H1 (cell line): ENCODE data around the gene DRD2. TPM values are rescaled to one million over a fixed set of nuclear protein-coding genes. Genes with fewer than 3 reads are reported as not detected.

Experiments
- CTCF ChIA-PET: fragments of 300-600 bp; sonication (Branson Sonifier 250); formaldehyde crosslinking; loops from one replicate; lab custom pipeline; 2021; ENCODE audit not compliant: partially characterized antibody; lab: Charles Lee
- POLR2A ChIA-PET: fragments of 300-600 bp; sonication (Branson Sonifier 250); formaldehyde crosslinking; loops from one replicate; lab custom pipeline; 2021; ENCODE audit warnings: inconsistent platforms; ENCODE audit not compliant: partially characterized antibody; lab: Charles Lee
- DNase-seq, 2 experiments: peaks; one replicate each; pipeline versions ENCODE4 v3.0.0 to v3.0.0-alpha.2; 2010 to 2022; ENCODE audit warnings: low spot score in 2 of 2, low read depth in 1 of 2, mixed read lengths in 1 of 2
- FAIRE-seq: peaks from 2 replicates; lab custom pipeline; 2011; peaks lifted over from hg19 to GRCh38; lab: Jason Lieb, UNC
- H2AFZ ChIP-seq: 2 replicates; pipeline ENCODE4 v1.8.1; 2012; ENCODE audit warnings: low read length, inconsistent platforms
- H2AK5ac ChIP-seq: 2 replicates; pipeline ENCODE4 v1.6.1; 2013; ENCODE audit warnings: low read depth, low read length
- H2BK120ac ChIP-seq: replicated peaks from 2 replicates; pipeline ENCODE3; 2013; ENCODE audit warnings: low read depth, low read length, inconsistent platforms
- H2BK12ac ChIP-seq: 2 replicates; pipeline ENCODE4 v1.6.1; 2013; ENCODE audit warnings: low read depth, low read length
- H2BK15ac ChIP-seq: 2 replicates; pipeline ENCODE4 v1.6.1; 2013; ENCODE audit warnings: low read length
- H2BK20ac ChIP-seq: 2 replicates; pipeline ENCODE4 v1.6.1; 2013; ENCODE audit warnings: low read length
- H2BK5ac ChIP-seq: 2 replicates; pipeline ENCODE4 v1.6.1; 2013; ENCODE audit warnings: low read depth, low read length
- H3K14ac ChIP-seq: 2 replicates; pipeline ENCODE4 v1.6.1; 2013; ENCODE audit warnings: inconsistent platforms; ENCODE audit not compliant: insufficient read length
- H3K18ac ChIP-seq: 2 replicates; pipeline ENCODE4 v1.6.1; 2013; ENCODE audit warnings: low read length; ENCODE audit errors: extremely low read depth
- H3K23ac ChIP-seq: 2 replicates; pipeline ENCODE4 v1.6.1; 2013; ENCODE audit warnings: inconsistent platforms; ENCODE audit not compliant: insufficient read length
- H3K23me2 ChIP-seq: 2 replicates; pipeline ENCODE4 v1.6.1; 2013; ENCODE audit warnings: low read depth, low read length
- H3K27ac ChIP-seq: 2 replicates; pipeline ENCODE4 v1.6.1; 2011; ENCODE audit warnings: low read depth, low read length, inconsistent platforms
- H3K27me3 ChIP-seq, 4 experiments: replicated peaks in 1 of 4; 1 replicate in 1 of 4; 2 replicates in 3 of 4; pipeline versions ENCODE4 v1.6.1 to v1.8.1; 2011 to 2013; ENCODE audit warnings: low read length in 3 of 4, mild to moderate bottlenecking in 3 of 4, inconsistent platforms in 2 of 4, mixed read lengths in 2 of 4, moderate library complexity in 1 of 4; ENCODE audit not compliant: control insufficient read depth in 3 of 4, insufficient read depth in 3 of 4; ENCODE audit errors: extremely low read depth in 1 of 4
- H3K36me3 ChIP-seq, 4 experiments: 2 replicates each; pipeline versions ENCODE4 v1.6.1 to v1.8.1; 2011 to 2013; ENCODE audit warnings: mild to moderate bottlenecking in 4 of 4, low read length in 3 of 4, moderate library complexity in 2 of 4, control low read depth in 1 of 4, inconsistent platforms in 1 of 4; ENCODE audit not compliant: insufficient read depth in 4 of 4, control insufficient read depth in 2 of 4
- H3K4ac ChIP-seq: replicated peaks from 2 replicates; pipeline ENCODE3; 2013; ENCODE audit warnings: low read length, low read depth, mixed read lengths, inconsistent platforms; ENCODE audit not compliant: insufficient read length
- H3K4me1 ChIP-seq, 4 experiments: replicated peaks in 1 of 4; 1 replicate in 1 of 4; 2 replicates in 3 of 4; pipeline versions ENCODE4 v1.6.1 to v1.8.1; 2011 to 2013; ENCODE audit warnings: low read length in 3 of 4, inconsistent platforms in 2 of 4, mixed read lengths in 1 of 4; ENCODE audit not compliant: insufficient read depth in 4 of 4, control insufficient read depth in 3 of 4
- H3K4me2 ChIP-seq, 2 experiments: 2 replicates each; pipeline versions ENCODE4 v1.6.1 to v1.8.1; 2011 to 2013; ENCODE audit warnings: low read depth in 2 of 2, low read length in 2 of 2, control low read depth in 1 of 2, inconsistent platforms in 1 of 2, mild to moderate bottlenecking in 1 of 2; ENCODE audit not compliant: insufficient read depth in 1 of 2
- H3K4me3 ChIP-seq, 4 experiments: fragments of 200-600, 300-600 bp in 1 of 4; sonication (generic), shearing (Covaris generic), sonication (Bioruptor Twin) in 1 of 4; 2 replicates each; pipeline versions ENCODE4 v1.5.1 to v1.8.1; 2011 to 2016; ENCODE audit warnings: low read length in 4 of 4, low read depth in 3 of 4, control low read depth in 2 of 4, inconsistent platforms in 2 of 4, mild to moderate bottlenecking in 2 of 4, mixed read lengths in 1 of 4, moderate library complexity in 1 of 4; ENCODE audit not compliant: insufficient read depth in 2 of 4; ENCODE audit errors: extremely low read depth in 1 of 4
- H3K56ac ChIP-seq: replicated peaks from 2 replicates; pipeline ENCODE3; 2013; ENCODE audit warnings: low read depth, mild to moderate bottlenecking, mixed read lengths, low read length, inconsistent platforms; ENCODE audit not compliant: insufficient read length
- H3K79me1 ChIP-seq: 2 replicates; pipeline ENCODE4 v1.6.1; 2013; ENCODE audit warnings: low read depth, low read length, control low read depth
- H3K79me2 ChIP-seq, 2 experiments: 2 replicates each; pipeline versions ENCODE4 v1.6.1 to v1.8.1; 2012 to 2013; ENCODE audit warnings: low read length in 2 of 2, mild to moderate bottlenecking in 2 of 2, inconsistent platforms in 1 of 2; ENCODE audit not compliant: insufficient read depth in 2 of 2, control insufficient read depth in 1 of 2
- H3K9ac ChIP-seq, 4 experiments: replicated peaks in 1 of 4; 1 replicate in 1 of 4; 2 replicates in 3 of 4; pipeline versions ENCODE4 v1.6.1 to v1.8.1; 2011 to 2013; ENCODE audit warnings: low read depth in 3 of 4, low read length in 3 of 4, control low read depth in 2 of 4, mild to moderate bottlenecking in 2 of 4, moderate library complexity in 2 of 4, inconsistent platforms in 1 of 4; ENCODE audit errors: extremely low read depth in 1 of 4
- H3K9me3 ChIP-seq, 2 experiments: 2 replicates each; pipeline versions ENCODE4 v1.6.1 to v1.8.1; 2012 to 2013; ENCODE audit warnings: mild to moderate bottlenecking in 2 of 2, moderate library complexity in 2 of 2, control low read depth in 1 of 2, inconsistent platforms in 1 of 2, low read depth in 1 of 2, low read length in 1 of 2, mixed read lengths in 1 of 2; ENCODE audit not compliant: insufficient read depth in 2 of 2
- H4K20me1 ChIP-seq, 2 experiments: replicated peaks in 1 of 2; 2 replicates each; pipeline versions ENCODE3 to v1.8.1; 2011 to 2013; ENCODE audit warnings: inconsistent platforms in 2 of 2, low read length in 2 of 2, mild to moderate bottlenecking in 1 of 2; ENCODE audit not compliant: insufficient read depth in 2 of 2, control insufficient read depth in 1 of 2
- H4K5ac ChIP-seq: 2 replicates; pipeline ENCODE4 v1.6.1; 2013; ENCODE audit warnings: low read length, low read depth, mixed read lengths, inconsistent platforms; ENCODE audit not compliant: insufficient read length
- H4K8ac ChIP-seq: 2 replicates; pipeline ENCODE4 v1.8.0; 2013; ENCODE audit warnings: mild to moderate bottlenecking, moderate library complexity, low read length, inconsistent platforms; ENCODE audit not compliant: insufficient read depth; ENCODE audit errors: extremely low read depth
- H4K91ac ChIP-seq: replicated peaks from 2 replicates; pipeline ENCODE3; 2013; ENCODE audit warnings: low read length, mixed read lengths, inconsistent platforms; ENCODE audit not compliant: insufficient read length
- ASH2L ChIP-seq: fragments of 200-600, 300-600 bp; sonication (generic); IDR thresholded peaks from one replicate; pipeline ENCODE4 v1.7.1; 2017; ENCODE audit warnings: low read length
- BACH1 ChIP-seq: IDR thresholded peaks from 2 replicates; pipeline ENCODE4 v1.6.1; 2012; ENCODE audit warnings: low read length, improper control_type of control experiment
- CBX5 ChIP-seq: fragments of 300-800, 300-1000 bp; sonication (generic); IDR thresholded peaks from 2 replicates; pipeline ENCODE4 v1.7.1; 2016; ENCODE audit warnings: antibody characterized with exemption, low read length, low read depth
- CREB1 ChIP-seq: IDR thresholded peaks from 2 replicates; pipeline ENCODE4 v1.6.1; 2012; ENCODE audit warnings: inconsistent platforms
- CTBP2 ChIP-seq: IDR thresholded peaks from 2 replicates; pipeline ENCODE4 v1.7.0; 2011; ENCODE audit warnings: borderline replicate concordance, mild to moderate bottlenecking, moderate library complexity, mixed read lengths, low read length; ENCODE audit not compliant: insufficient read depth, insufficient read length
- EZH2 ChIP-seq: fragments of 200-600 bp; sonication (generic); IDR thresholded peaks from 2 replicates; pipeline ENCODE4 v1.7.1; 2012; ENCODE audit warnings: low read depth, mild to moderate bottlenecking, moderate library complexity, low read length, inconsistent platforms; ENCODE audit not compliant: severe bottlenecking
- FOSL1 ChIP-seq: IDR thresholded peaks from 2 replicates; pipeline ENCODE4 v1.6.1; 2011; ENCODE audit warnings: mild to moderate bottlenecking, low read depth, low read length, moderate library complexity; ENCODE audit not compliant: insufficient read depth
- GTF2F1 ChIP-seq: IDR thresholded peaks from 2 replicates; pipeline ENCODE4 v1.6.1; 2012; ENCODE audit warnings: low read depth, low read length, improper control_type of control experiment, borderline replicate concordance
- KDM1A ChIP-seq: fragments of 200-600, 300-600 bp; sonication (generic); IDR thresholded peaks from 2 replicates; pipeline ENCODE4 v1.7.1; 2016; ENCODE audit warnings: mild to moderate bottlenecking, low read length, borderline replicate concordance
- KDM5A ChIP-seq: fragments of 200-600 bp; IDR thresholded peaks from 2 replicates; pipeline ENCODE4 v1.7.1; 2012; ENCODE audit warnings: mild to moderate bottlenecking, low read length, inconsistent platforms, mixed read lengths
- RBBP5 ChIP-seq: IDR thresholded peaks from 2 replicates; pipeline ENCODE4 v1.7.1; 2012; ENCODE audit warnings: low read depth, mild to moderate bottlenecking, inconsistent platforms, low read length, moderate library complexity, borderline replicate concordance
- SAP30 ChIP-seq: fragments of 300-600 bp; sonication (generic); IDR thresholded peaks from 2 replicates; pipeline ENCODE4 v1.7.1; 2012; ENCODE audit warnings: low read length, moderate library complexity, mild to moderate bottlenecking, inconsistent platforms; ENCODE audit not compliant: insufficient read depth, insufficient replicate concordance
- YY1 ChIP-seq: IDR thresholded peaks from 2 replicates; pipeline ENCODE4 v1.6.1; 2011; ENCODE audit warnings: low read depth, mild to moderate bottlenecking, low read length
- WGBS, 2 experiments: shearing (Covaris generic) in 1 of 2; methylation state at CpG; one replicate each; pipeline versions ENCODE4 v1.1.6 to v1.1.7; 2013 to 2015; ENCODE audit warnings: low lambda C conversion rate in 2 of 2, mixed read lengths in 2 of 2, inconsistent platforms in 1 of 2, low coverage in 1 of 2, missing lambda C conversion rate in 1 of 2; ENCODE audit not compliant: insufficient replicate concordance in 2 of 2, insufficient coverage in 1 of 2, insufficient read length in 1 of 2; ENCODE audit errors: extremely low coverage in 1 of 2, missing lambda C conversion rate in 1 of 2; 5-methylcytosine and 5-hydroxymethylcytosine counted together
- polyA plus RNA-seq, 7 experiments: library from polyadenylated mRNA; depleted of rRNA in 3 of 7; stranded (reverse) in 5 of 7; unstranded in 2 of 7; fragments of >200 nt in 5 of 7; fragments of 200-250 nt in 2 of 7; gene quantifications; 1 replicate in 5 of 7; 2 replicates in 1 of 7; 4 replicates in 1 of 7; pipeline versions ENCODE4 v1.2.1 to v1.2.3, GENCODE V29; 2011 to 2013; ENCODE audit warnings: missing spikeins in 2 of 7, mixed read lengths in 2 of 7
- total RNA-seq: library from RNA; stranded (reverse); fragmentation: NEBNext Ultra II Directional; extraction: Animal tissue kit (Norgen Biotek cat#: 25700); gene quantifications from 2 replicates; pipeline ENCODE4 v1.2.1, GENCODE V29; 2021
- TF ChIP-seq, protein P1 (sequence below): IDR thresholded peaks from 2 replicates; pipeline ENCODE4 v1.6.1; 2011; ENCODE audit warnings: low read length, improper control_type of control experiment

The DRD2 gene
- total and polyA plus RNA-seq, 2 of the 8 experiments (the other 6 are each of a cell fraction or from before 2014, with no cell fraction given) = 0.26 to 0.41 TPM

GRCh38 chr11:113504071-113504470 is 28.9 kb upstream of the DRD2 start:
- Histone ChIP-seq H2AK5ac (no peak overlapping the region), H2BK12ac (no peak overlapping the region), H3K79me2 (no peaks in the 10 kb centered on the region), H3K4me3 (no peak overlapping the region), H2BK15ac (no peak overlapping the region), H3K18ac (no peak overlapping the region), H2BK120ac (no peak overlapping the region), H3K79me1 (no peaks in the 10 kb centered on the region), H4K20me1 (no peaks in the 10 kb centered on the region), H3K23me2 (no peaks in the 10 kb centered on the region; the same call in 1 of the 2 replicates), H3K36me3 (no peaks in the 10 kb centered on the region), H2BK20ac (no peak overlapping the region), H3K4me2 (no peak overlapping the region), H4K5ac (no peak overlapping the region), H4K8ac (no peak overlapping the region), H3K56ac (no peak overlapping the region), H3K9me3 (no peaks in the 10 kb centered on the region), H3K9ac (no peak overlapping the region), H3K14ac (no peak overlapping the region), H4K91ac (no peak overlapping the region), H3K23ac (no peak overlapping the region), H3K4ac (no peak overlapping the region), H3K27me3 (no peaks in the 10 kb centered on the region), H3K4me1 (no peaks in the 10 kb centered on the region), H3K27ac (no peak overlapping the region), H2AFZ (no peak overlapping the region), H2BK5ac (no peak overlapping the region)
- ChIA-PET CTCF (interaction anchor here (0.6 kb wide), 1 partner anchor 124 kb away, joined by 3 read pairs; no protein-coding TSS in a partner anchor), POLR2A (interaction anchor here (0.6 kb wide), 1 partner anchor 22 kb away, joined by 3 read pairs; no protein-coding TSS in a partner anchor)
- no peak for DNase-seq
- FAIRE-seq = no peak
- WGBS, 2 experiments = 81% methylated on average over 3 of the region's 3 CpGs; no CpG with 5 or more reads in 1 of the 2 experiments
- no peak for TF ChIP-seq CTBP2
- no peak for TF ChIP-seq RBBP5
- no peak for TF ChIP-seq CBX5
- TF ChIP-seq FOSL1 = no peak
- no peak for TF ChIP-seq KDM1A
- TF ChIP-seq GTF2F1 = no peak
- no peak for TF ChIP-seq CREB1
- no peak for TF ChIP-seq SAP30
- no peak for TF ChIP-seq ASH2L
- TF ChIP-seq, protein P1, sequence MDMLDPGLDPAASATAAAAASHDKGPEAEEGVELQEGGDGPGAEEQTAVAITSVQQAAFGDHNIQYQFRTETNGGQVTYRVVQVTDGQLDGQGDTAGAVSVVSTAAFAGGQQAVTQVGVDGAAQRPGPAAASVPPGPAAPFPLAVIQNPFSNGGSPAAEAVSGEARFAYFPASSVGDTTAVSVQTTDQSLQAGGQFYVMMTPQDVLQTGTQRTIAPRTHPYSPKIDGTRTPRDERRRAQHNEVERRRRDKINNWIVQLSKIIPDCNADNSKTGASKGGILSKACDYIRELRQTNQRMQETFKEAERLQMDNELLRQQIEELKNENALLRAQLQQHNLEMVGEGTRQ = no peak
- TF ChIP-seq BACH1 = no peak
- TF ChIP-seq KDM5A = no peak
- TF ChIP-seq EZH2 = no peak
- no peak for TF ChIP-seq YY1
